ENCODE measurements around the gene RHBDL1. TPM values are rescaled to one million over a fixed set of nuclear protein-coding genes. Genes with fewer than 3 reads are reported as not detected.

The RHBDL1 gene
- total and polyA plus RNA-seq, 11 donors: 0.19 to 3.6 (median 1.8) TPM

GRCh38 chr16:670485-671352 lies 4.8 kb upstream of the RHBDL1 start:
- intact Hi-C loops (cut with DNase I): no loop called here
- Histone ChIP-seq H3K36me3 (peaks cover 0 to 53% (median 47%) of the 10 kb centered on the region in 9 donors), H3K4me3 (no peak overlapping the region), H3K27me3 (no peaks in the 10 kb centered on the region), H3K27ac (no peak overlapping the region), H3K9me3 (no peaks in the 10 kb centered on the region), H3K4me1 (peaks cover 6 to 40% (median 27%) of the 10 kb centered on the region in 12 donors)
- ATAC-seq (no peak), DNase-seq (no peak)
- no peak for TF ChIP-seq POLR2A (IDR thresholded peaks at IDR 0.05)
- WGBS, 4 donors: 87 to 91% (median 89%) methylated on average over 25 to 52 of the region's 52 CpGs

- peaks cover 0 to 53% (median 47%) of the 10 kb centered on the region in 9 donors for H3K36me3 ChIP-seq
- WGBS, 4 donors: 80 to 91% (median 86%) methylated on average over 27 to 40 of the region's 40 CpGs
- DNase-seq: no peak
- no peaks in the 10 kb centered on the region for H3K9me3 ChIP-seq
- ATAC-seq: no peak
- H3K4me3 ChIP-seq: no peak overlapping the region
- no peak overlapping the region for H3K27ac ChIP-seq
- H3K4me1 ChIP-seq: peaks cover 6 to 43% (median 27%) of the 10 kb centered on the region in 12 donors
- no peaks in the 10 kb centered on the region for H3K27me3 ChIP-seq
- TF ChIP-seq, protein P1, sequence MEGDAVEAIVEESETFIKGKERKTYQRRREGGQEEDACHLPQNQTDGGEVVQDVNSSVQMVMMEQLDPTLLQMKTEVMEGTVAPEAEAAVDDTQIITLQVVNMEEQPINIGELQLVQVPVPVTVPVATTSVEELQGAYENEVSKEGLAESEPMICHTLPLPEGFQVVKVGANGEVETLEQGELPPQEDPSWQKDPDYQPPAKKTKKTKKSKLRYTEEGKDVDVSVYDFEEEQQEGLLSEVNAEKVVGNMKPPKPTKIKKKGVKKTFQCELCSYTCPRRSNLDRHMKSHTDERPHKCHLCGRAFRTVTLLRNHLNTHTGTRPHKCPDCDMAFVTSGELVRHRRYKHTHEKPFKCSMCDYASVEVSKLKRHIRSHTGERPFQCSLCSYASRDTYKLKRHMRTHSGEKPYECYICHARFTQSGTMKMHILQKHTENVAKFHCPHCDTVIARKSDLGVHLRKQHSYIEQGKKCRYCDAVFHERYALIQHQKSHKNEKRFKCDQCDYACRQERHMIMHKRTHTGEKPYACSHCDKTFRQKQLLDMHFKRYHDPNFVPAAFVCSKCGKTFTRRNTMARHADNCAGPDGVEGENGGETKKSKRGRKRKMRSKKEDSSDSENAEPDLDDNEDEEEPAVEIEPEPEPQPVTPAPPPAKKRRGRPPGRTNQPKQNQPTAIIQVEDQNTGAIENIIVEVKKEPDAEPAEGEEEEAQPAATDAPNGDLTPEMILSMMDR (IDR thresholded peaks at IDR 0.05): no peak
- TF ChIP-seq POLR2A (IDR thresholded peaks at IDR 0.05): no peak
- intact Hi-C loops (cut with DNase I): no loop called here
Observed at GRCh38 chr16:671353-672131, 3.9 kb upstream of the RHBDL1 start.

- peaks cover 0 to 53% (median 47%) of the 10 kb centered on the region in 9 donors for H3K36me3 ChIP-seq
- WGBS, 4 donors: 89 to 94% (median 91%) methylated on average over 17 to 19 of the region's 19 CpGs
- no peak for ATAC-seq
Observed at GRCh38 chr16:672371-672770, 3.1 kb upstream of the RHBDL1 start.

GRCh38 chr16:672851-673250 lies 2.6 kb upstream of the RHBDL1 start:
- intact Hi-C loops (cut with DNase I): no loop called here
- Histone ChIP-seq H3K4me3 (no peak overlapping the region), H3K27ac (no peak overlapping the region), H3K27me3 (no peaks in the 10 kb centered on the region), H3K4me1 (peaks cover 3 to 37% (median 20%) of the 10 kb centered on the region in 12 donors), H3K9me3 (no peaks in the 10 kb centered on the region), H3K36me3 (peaks cover 0 to 53% (median 47%) of the 10 kb centered on the region in 9 donors)
- whole genome bisulfite sequencing, 4 donors: 91 to 94% (median 92%) methylated on average over 17 to 21 of the region's 21 CpGs
- no peak for ATAC-seq
- no peak for TF ChIP-seq POLR2A (IDR thresholded peaks at IDR 0.05)
- TF ChIP-seq, protein P1 (IDR thresholded peaks at IDR 0.05): no peak
- no peak for DNase-seq

More at GRCh38 chr16:672371-672770, 3.1 kb upstream of the RHBDL1 start:
- TF ChIP-seq POLR2A (IDR thresholded peaks at IDR 0.05): no peak
- TF ChIP-seq, protein P1 (IDR thresholded peaks at IDR 0.05): no peak
- intact Hi-C loops (cut with DNase I): no loop called here
- Histone ChIP-seq H3K4me1 (peaks cover 4 to 40% (median 24%) of the 10 kb centered on the region in 12 donors), H3K4me3 (no peak overlapping the region), H3K27ac (no peak overlapping the region), H3K9me3 (no peaks in the 10 kb centered on the region), H3K27me3 (no peaks in the 10 kb centered on the region)
- DNase-seq: no peak
